ENCODE data around the gene PGD.

PGD gene

DNA sequence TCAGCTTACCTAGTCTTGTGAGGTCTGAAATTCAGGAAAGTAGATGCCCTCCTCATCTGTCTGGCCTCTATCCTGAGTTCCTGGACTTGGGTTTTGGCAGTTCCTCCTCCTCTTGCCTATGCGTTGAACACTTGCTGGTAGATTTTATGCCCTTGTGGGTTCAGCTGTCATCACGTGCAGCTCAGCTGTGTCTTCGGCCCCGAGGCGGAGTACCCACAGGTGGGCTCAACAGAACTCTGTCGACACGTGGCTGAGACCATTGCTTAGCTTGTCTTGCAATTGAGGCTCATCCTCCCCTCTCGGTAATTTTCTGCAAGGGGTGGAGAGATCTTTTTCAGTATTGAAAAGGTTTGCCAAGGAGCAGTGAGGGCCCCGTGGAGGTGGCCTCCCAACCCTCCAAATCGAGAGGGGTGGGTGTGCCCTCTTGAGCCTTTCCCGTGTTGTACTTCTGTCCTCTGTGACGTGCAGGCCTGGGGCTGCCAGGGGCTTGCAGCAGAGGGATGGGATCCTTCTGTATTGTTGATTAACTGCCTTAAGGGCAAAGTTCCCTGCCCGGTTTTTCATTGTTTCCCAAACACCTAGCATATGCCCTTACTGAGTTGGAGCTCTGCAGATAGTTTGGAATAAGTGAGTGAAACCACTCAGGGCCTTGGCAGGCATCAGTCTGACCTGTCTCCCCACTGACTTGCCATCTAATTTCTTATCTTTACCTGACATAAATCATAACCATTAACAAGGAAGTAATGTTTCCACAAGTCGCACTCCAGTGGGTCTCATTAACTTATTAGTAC, 34.2 kb downstream of the PGD start:
- Histone ChIP-seq H3K4me1 (ENCODE audit: low read length) (peaks cover 31% of the 10 kb centered on the region), H3K4me3 (ENCODE audit: low read length) (no peak overlapping the region; the same call in 1 of the 2 replicates), H3K9ac (ENCODE audit: low read length) (no peak overlapping the region), H3K27ac (ENCODE audit: low read length) (no peak overlapping the region), H3K27me3 (ENCODE audit: low read depth, low read length) (no peaks in the 10 kb centered on the region), H2AFZ (ENCODE audit: low read depth, low read length) (no peak overlapping the region), H3K9me3 (ENCODE audit: insufficient read depth, low read length) (no peaks in the 10 kb centered on the region), H3K36me3 (replicated peaks; ENCODE audit: low read depth, low read length) (no peaks in the 10 kb centered on the region), H3K79me2 (ENCODE audit: low read length) (peaks cover 8% of the 10 kb centered on the region), H3K4me2 (ENCODE audit: low read length) (peak overlapping the region; percentile 51), H4K20me1 (ENCODE audit: insufficient read depth, low read length) (no peaks in the 10 kb centered on the region)
- TF ChIP-seq, protein P1, sequence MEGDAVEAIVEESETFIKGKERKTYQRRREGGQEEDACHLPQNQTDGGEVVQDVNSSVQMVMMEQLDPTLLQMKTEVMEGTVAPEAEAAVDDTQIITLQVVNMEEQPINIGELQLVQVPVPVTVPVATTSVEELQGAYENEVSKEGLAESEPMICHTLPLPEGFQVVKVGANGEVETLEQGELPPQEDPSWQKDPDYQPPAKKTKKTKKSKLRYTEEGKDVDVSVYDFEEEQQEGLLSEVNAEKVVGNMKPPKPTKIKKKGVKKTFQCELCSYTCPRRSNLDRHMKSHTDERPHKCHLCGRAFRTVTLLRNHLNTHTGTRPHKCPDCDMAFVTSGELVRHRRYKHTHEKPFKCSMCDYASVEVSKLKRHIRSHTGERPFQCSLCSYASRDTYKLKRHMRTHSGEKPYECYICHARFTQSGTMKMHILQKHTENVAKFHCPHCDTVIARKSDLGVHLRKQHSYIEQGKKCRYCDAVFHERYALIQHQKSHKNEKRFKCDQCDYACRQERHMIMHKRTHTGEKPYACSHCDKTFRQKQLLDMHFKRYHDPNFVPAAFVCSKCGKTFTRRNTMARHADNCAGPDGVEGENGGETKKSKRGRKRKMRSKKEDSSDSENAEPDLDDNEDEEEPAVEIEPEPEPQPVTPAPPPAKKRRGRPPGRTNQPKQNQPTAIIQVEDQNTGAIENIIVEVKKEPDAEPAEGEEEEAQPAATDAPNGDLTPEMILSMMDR (IDR thresholded peaks at IDR 0.05; ENCODE audit: low read depth, low read length): no peak
- no peak for TF ChIP-seq EZH2phosphoT487 (IDR thresholded peaks at IDR 0.05; ENCODE audit: low read depth)

DNA sequence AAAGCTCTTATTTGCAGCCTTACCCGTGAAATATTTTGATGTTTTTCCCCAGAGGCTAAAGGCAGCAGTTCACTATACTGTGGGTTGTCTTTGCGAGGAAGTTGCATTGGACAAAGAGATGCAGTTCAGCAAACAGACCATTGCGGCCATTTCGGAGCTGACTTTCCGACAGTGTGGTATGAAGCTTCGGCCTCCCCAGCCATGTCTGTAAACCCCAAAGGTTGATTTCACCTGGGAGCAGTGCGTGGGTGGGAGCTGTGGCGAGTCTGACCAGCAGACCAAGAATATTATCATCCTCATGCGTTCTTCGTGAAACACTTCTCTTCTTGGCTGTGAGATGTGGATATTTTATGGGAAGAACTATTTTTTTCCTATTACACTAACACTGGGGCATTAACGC, 34.9 kb downstream of the PGD start:
- Histone ChIP-seq H2AFZ (ENCODE audit: low read depth, low read length) (no peak overlapping the region), H3K27me3 (ENCODE audit: low read depth, low read length) (no peaks in the 10 kb centered on the region), H3K4me3 (ENCODE audit: low read length) (no peak overlapping the region), H3K4me2 (ENCODE audit: low read length) (peak overlapping the region; percentile 51), H3K27ac (ENCODE audit: low read length) (no peak overlapping the region), H4K20me1 (ENCODE audit: insufficient read depth, low read length) (no peaks in the 10 kb centered on the region), H3K4me1 (ENCODE audit: low read length) (peaks cover 31% of the 10 kb centered on the region), H3K36me3 (replicated peaks; ENCODE audit: low read depth, low read length) (no peaks in the 10 kb centered on the region), H3K79me2 (ENCODE audit: low read length) (peaks cover 8% of the 10 kb centered on the region), H3K9ac (ENCODE audit: low read length) (no peak overlapping the region), H3K9me3 (ENCODE audit: insufficient read depth, low read length) (no peaks in the 10 kb centered on the region)
- TF ChIP-seq, protein P1 (IDR thresholded peaks at IDR 0.05; ENCODE audit: low read depth, low read length): no peak
- TF ChIP-seq EZH2phosphoT487 (IDR thresholded peaks at IDR 0.05; ENCODE audit: low read depth): no peak

DNA sequence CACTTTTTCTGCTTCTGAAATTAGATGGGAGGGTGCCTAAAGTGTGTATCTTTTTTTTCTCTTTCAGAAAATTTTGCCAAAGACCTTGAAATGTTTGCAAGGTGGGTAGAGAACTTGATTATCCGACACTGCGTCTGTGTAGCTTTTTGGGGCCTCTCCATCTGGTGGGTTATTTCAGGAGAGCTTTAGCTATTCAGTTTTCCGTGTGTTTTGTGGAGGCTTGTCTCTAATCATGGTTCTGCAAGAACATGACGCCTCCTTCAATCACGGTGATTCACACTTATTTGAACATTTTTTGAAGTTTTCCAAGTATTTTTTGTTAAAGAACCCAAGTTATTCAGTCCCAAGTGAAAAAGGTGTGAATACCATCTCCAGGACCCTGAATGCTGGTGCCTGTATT, 35.7 kb downstream of the PGD start:
- no peaks in the 10 kb centered on the region for H4K20me1 ChIP-seq (ENCODE audit: insufficient read depth, low read length)
- H3K4me2 ChIP-seq (ENCODE audit: low read length): no peak overlapping the region
- H2AFZ ChIP-seq (ENCODE audit: low read depth, low read length): no peak overlapping the region
- H3K9me3 ChIP-seq (ENCODE audit: insufficient read depth, low read length): no peaks in the 10 kb centered on the region
- TF ChIP-seq EZH2phosphoT487 (IDR thresholded peaks at IDR 0.05; ENCODE audit: low read depth): no peak
- TF ChIP-seq, protein P1 (IDR thresholded peaks at IDR 0.05; ENCODE audit: low read depth, low read length): no peak
- no peak overlapping the region for H3K27ac ChIP-seq (ENCODE audit: low read length)
- H3K27me3 ChIP-seq (ENCODE audit: low read depth, low read length): no peaks in the 10 kb centered on the region
- H3K4me1 ChIP-seq (ENCODE audit: low read length): peaks cover 29% of the 10 kb centered on the region
- H3K9ac ChIP-seq (ENCODE audit: low read length): no peak overlapping the region
- H3K36me3 ChIP-seq (replicated peaks; ENCODE audit: low read depth, low read length): no peaks in the 10 kb centered on the region
- H3K4me3 ChIP-seq (ENCODE audit: low read length): no peak overlapping the region
- H3K79me2 ChIP-seq (ENCODE audit: low read length): peaks cover 8% of the 10 kb centered on the region

DNA sequence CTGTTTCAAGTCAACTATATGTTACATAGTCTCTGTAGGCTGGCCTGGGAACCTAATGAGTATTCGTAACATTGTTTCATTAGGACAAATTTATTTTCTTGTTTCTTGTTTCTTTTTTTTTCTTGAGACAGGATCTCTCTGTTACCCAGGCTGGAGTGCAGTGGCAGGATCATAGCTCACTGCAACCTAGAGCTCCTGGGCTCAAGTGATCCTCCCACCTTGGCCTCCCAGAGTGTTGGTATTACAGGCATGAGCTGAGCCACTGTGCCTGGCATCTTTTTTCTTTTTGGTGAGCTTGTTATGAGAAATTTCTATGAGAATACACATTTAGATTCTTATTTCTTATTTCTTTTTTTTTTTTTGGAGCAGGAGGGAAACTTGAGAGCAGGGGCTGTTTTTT, 38.2 kb downstream of the PGD start:
- Histone ChIP-seq H3K4me2 (ENCODE audit: low read length) (no peak overlapping the region), H3K9me3 (ENCODE audit: insufficient read depth, low read length) (no peaks in the 10 kb centered on the region), H3K4me1 (ENCODE audit: low read length) (peaks cover 23% of the 10 kb centered on the region), H3K27ac (ENCODE audit: low read length) (no peak overlapping the region), H3K27me3 (ENCODE audit: low read depth, low read length) (no peaks in the 10 kb centered on the region), H2AFZ (ENCODE audit: low read depth, low read length) (no peak overlapping the region), H4K20me1 (ENCODE audit: insufficient read depth, low read length) (no peaks in the 10 kb centered on the region), H3K36me3 (replicated peaks; ENCODE audit: low read depth, low read length) (no peaks in the 10 kb centered on the region), H3K79me2 (ENCODE audit: low read length) (no peaks in the 10 kb centered on the region), H3K4me3 (ENCODE audit: low read length) (no peak overlapping the region), H3K9ac (ENCODE audit: low read length) (no peak overlapping the region)
- TF ChIP-seq, protein P1 (IDR thresholded peaks at IDR 0.05; ENCODE audit: low read depth, low read length): no peak
- no peak for TF ChIP-seq EZH2phosphoT487 (IDR thresholded peaks at IDR 0.05; ENCODE audit: low read depth)

Measured in OCI-LY3 (cell line).